Gastroesophageal sphincter (tissue), 4 donors: Measurements from ENCODE around the gene CCDC85A. TPM values are rescaled to one million over a fixed set of nuclear protein-coding genes. Genes with fewer than 3 reads are reported as not detected.

Experiments used
- ATAC-seq: fragments of 150-250 bp; one replicate; pipeline ENCODE4 v1.9.1; 2016; ENCODE audit warnings: mild to moderate bottlenecking, moderate library complexity
- H3K27ac ChIP-seq, 4 donors: fragments of 200-600 bp; sonication (generic) in 3 of 4; 1 replicate in 3 of 4; 2 replicates in 1 of 4; pipeline ENCODE4 v1.5.1; 2016 to 2019
- H3K27me3 ChIP-seq: fragments of 200-600 bp; sonication (generic); one replicate; pipeline ENCODE4 v1.5.1; 2019
- H3K36me3 ChIP-seq, 2 donors: fragments of 200-600 bp; sonication (generic); one replicate each; pipeline ENCODE4 v1.5.1; 2019; ENCODE audit warnings: control low read depth in 1 of 2
- H3K4me1 ChIP-seq, 3 donors: fragments of 200-600 bp; sonication (generic); 1 replicate in 2 of 3; 2 replicates in 1 of 3; pipeline ENCODE4 v1.5.1; 2016 to 2019; ENCODE audit warnings: control low read depth in 2 of 3
- H3K4me3 ChIP-seq, 2 donors: fragments of 200-600 bp; sonication (generic); one replicate each; pipeline ENCODE4 v1.5.1; 2019; ENCODE audit warnings: mild to moderate bottlenecking in 1 of 2, moderate library complexity in 1 of 2
- H3K9me3 ChIP-seq, 3 donors: fragments of 200-600 bp; sonication (generic); one replicate each; pipeline ENCODE4 v1.5.1; 2017 to 2019; ENCODE audit warnings: control low read depth in 2 of 3
- EP300 ChIP-seq: sonication (generic); formaldehyde crosslinking; IDR thresholded peaks from one replicate; pipeline ENCODE4 v1.6.1; 2017; ENCODE audit warnings: antibody characterized with exemption, mild to moderate bottlenecking
- POLR2A ChIP-seq, 2 donors: fragments of 450-650 bp; IDR thresholded peaks; one replicate each; pipeline ENCODE4 v1.6.1; 2017; ENCODE audit warnings: antibody characterized with exemption in 2 of 2, mild to moderate bottlenecking in 2 of 2, moderate library complexity in 1 of 2
- POLR2AphosphoS5 ChIP-seq: sonication (generic); formaldehyde crosslinking; IDR thresholded peaks from one replicate; pipeline ENCODE4 v1.6.1; 2017; ENCODE audit warnings: antibody characterized with exemption
- WGBS, 2 donors: methylation state at CpG; one replicate each; pipeline ENCODE4 v1.1.5; 2018; ENCODE audit warnings: low coverage in 1 of 2; 5-methylcytosine and 5-hydroxymethylcytosine counted together
- total RNA-seq, 4 donors: library from RNA; depleted of rRNA; stranded (reverse); fragments of >200 nt; gene quantifications; one replicate each; pipeline ENCODE4 v1.1.0, GENCODE V29; 2016
- TF ChIP-seq, protein P1 (sequence below), 4 experiments: fragments of 200-600 bp in 2 of 4; fragments of 450-650 bp in 2 of 4; sonication (generic) in 1 of 4; IDR thresholded peaks; one replicate each; pipeline ENCODE4 v1.5.1; 2017 to 2019; ENCODE audit warnings: antibody characterized with exemption in 4 of 4, mild to moderate bottlenecking in 2 of 4, moderate library complexity in 2 of 4

The CCDC85A gene
- total RNA-seq, 4 donors from 2014 or later, result 2.6 to 7.0 (median 4.8) TPM

DNA sequence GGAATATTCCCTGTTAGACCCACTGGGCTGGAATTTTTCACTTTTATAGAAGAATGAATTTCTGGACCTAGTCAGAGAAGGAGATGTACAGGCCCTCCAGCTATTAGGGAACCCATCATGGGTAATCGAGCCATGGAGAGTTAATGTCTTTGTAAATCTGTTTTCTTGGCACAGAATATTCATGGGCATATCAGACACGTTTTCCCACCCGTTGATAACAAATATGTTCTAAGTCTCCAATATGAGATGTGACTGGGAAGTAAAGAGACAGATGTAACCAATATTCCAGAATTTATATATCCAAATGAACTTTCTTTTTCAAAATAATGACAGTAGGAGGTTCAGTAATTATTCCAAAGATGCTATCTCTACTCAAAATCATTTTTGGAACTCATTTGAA lies 38.7 kb downstream of the CCDC85A start:
- no peak for ATAC-seq
- H3K9me3 ChIP-seq, result no peaks in the 10 kb centered on the region
- H3K4me1 ChIP-seq, result no peaks in the 10 kb centered on the region
- 78 to 100% methylated on average over 3 of the region's 3 CpGs for WGBS, 2 donors
- TF ChIP-seq POLR2A (IDR thresholded peaks at IDR 0.05), result no peak
- no peak for TF ChIP-seq EP300
- TF ChIP-seq POLR2AphosphoS5, result no peak
- TF ChIP-seq, protein P1, sequence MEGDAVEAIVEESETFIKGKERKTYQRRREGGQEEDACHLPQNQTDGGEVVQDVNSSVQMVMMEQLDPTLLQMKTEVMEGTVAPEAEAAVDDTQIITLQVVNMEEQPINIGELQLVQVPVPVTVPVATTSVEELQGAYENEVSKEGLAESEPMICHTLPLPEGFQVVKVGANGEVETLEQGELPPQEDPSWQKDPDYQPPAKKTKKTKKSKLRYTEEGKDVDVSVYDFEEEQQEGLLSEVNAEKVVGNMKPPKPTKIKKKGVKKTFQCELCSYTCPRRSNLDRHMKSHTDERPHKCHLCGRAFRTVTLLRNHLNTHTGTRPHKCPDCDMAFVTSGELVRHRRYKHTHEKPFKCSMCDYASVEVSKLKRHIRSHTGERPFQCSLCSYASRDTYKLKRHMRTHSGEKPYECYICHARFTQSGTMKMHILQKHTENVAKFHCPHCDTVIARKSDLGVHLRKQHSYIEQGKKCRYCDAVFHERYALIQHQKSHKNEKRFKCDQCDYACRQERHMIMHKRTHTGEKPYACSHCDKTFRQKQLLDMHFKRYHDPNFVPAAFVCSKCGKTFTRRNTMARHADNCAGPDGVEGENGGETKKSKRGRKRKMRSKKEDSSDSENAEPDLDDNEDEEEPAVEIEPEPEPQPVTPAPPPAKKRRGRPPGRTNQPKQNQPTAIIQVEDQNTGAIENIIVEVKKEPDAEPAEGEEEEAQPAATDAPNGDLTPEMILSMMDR (IDR thresholded peaks at IDR 0.05), result no peak
- H3K27ac ChIP-seq, result no peak overlapping the region
- no peaks in the 10 kb centered on the region for H3K27me3 ChIP-seq
- H3K4me3 ChIP-seq, result no peak overlapping the region
- no peaks in the 10 kb centered on the region for H3K36me3 ChIP-seq

DNA sequence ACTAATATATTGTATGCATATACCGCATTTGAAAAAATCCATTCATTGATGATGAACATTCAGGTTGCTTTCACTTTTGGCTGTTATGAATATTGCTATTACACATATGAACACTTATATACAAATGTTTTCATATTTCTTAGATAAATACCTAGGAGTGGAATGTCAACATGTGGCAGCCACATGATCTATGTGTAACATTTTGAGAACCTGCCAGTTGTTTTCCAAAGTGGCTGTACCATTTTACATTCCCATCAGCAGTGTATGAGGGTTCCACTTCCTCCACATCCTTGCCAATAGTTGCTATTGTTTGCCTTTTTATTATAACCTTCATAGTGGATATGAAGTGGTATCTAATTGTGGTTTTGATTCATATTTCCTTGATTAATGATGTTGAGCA lies 40.5 kb downstream of the CCDC85A start:
- no peaks in the 10 kb centered on the region for H3K36me3 ChIP-seq
- H3K4me1 ChIP-seq, result no peaks in the 10 kb centered on the region
- H3K9me3 ChIP-seq, result no peaks in the 10 kb centered on the region
- no peak overlapping the region for H3K27ac ChIP-seq
- no peak overlapping the region for H3K4me3 ChIP-seq
- ATAC-seq, result no peak
- 86 to 100% methylated on average over 1 of the region's 1 CpG for WGBS, 2 donors
- H3K27me3 ChIP-seq, result no peaks in the 10 kb centered on the region
- TF ChIP-seq POLR2A (IDR thresholded peaks at IDR 0.05) (no peak), EP300 (no peak), POLR2AphosphoS5 (no peak)
- TF ChIP-seq, protein P1 (IDR thresholded peaks at IDR 0.05), result no peak

DNA sequence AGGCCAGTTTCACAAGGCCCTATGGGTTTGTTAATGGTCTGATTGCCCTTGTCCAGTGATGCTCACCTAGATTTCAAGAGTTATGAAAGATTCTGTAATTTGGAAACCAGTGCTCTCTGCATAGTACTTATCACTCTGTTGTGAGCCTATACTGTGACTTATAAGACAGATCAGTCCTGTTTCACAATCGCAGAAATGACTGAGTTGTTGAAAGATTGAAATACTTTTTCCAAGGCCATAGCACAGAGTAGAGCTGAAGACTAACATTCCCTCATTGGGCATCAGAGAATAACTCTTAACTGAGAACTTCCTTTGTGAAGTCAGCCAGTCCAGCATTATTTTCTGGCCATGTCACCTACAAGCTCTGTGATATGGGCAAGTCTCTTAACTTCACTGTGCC lies 44.0 kb downstream of the CCDC85A start:
- Histone ChIP-seq H3K9me3 (no peaks in the 10 kb centered on the region), H3K36me3 (no peaks in the 10 kb centered on the region), H3K4me3 (no peak overlapping the region), H3K27me3 (no peaks in the 10 kb centered on the region), H3K27ac (no peak overlapping the region), H3K4me1 (no peaks in the 10 kb centered on the region)
- WGBS, 2 donors, result 100% methylated on average over 1 of the region's 1 CpG; no CpG with 5 or more reads in 1 of the 2 donors
- no peak for ATAC-seq
- TF ChIP-seq POLR2A (IDR thresholded peaks at IDR 0.05) (no peak), EP300 (no peak)

DNA sequence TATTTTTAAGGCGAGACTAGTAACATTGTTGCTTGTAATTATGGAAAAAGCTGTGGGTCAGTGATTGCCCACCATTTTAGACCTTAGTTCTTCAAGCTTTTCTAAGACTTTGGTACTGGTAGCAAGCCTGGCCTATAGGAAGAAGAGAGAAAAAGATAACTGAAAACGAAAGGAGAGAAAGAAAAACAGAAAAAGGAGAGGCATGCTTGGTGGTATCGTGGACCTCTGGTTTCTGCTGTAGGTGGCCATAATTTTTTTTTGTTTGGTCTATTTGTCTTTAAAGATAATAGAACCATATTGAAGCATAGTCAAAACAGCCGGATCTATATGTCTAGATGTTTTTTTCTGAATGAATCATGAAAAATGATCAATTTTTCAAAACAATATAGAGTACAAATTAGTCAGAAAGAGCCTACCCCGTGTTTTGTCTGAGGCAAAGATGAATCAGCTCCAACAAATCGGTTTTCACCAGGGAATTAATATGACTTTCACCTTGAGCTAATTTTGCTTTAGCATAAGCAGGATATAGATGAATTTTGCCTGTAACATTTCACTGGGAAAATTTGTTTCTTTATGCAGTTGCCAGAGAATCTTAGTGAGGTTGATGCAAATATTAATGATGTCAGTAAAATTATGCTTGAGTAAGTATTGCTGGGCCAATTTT lies 45.7 kb downstream of the CCDC85A start:
- H3K27ac ChIP-seq, result no peak overlapping the region
- no peaks in the 10 kb centered on the region for H3K36me3 ChIP-seq
- H3K9me3 ChIP-seq, result no peaks in the 10 kb centered on the region
- H3K4me1 ChIP-seq, result no peaks in the 10 kb centered on the region
- ATAC-seq, result no peak
- H3K4me3 ChIP-seq, result no peak overlapping the region
- TF ChIP-seq POLR2AphosphoS5 (no peak), EP300 (no peak), POLR2A (IDR thresholded peaks at IDR 0.05) (no peak)
- TF ChIP-seq, protein P1 (IDR thresholded peaks at IDR 0.05), result no peak
- no peaks in the 10 kb centered on the region for H3K27me3 ChIP-seq
- 64 to 73% methylated on average over 6 of the region's 6 CpGs for WGBS, 2 donors

DNA sequence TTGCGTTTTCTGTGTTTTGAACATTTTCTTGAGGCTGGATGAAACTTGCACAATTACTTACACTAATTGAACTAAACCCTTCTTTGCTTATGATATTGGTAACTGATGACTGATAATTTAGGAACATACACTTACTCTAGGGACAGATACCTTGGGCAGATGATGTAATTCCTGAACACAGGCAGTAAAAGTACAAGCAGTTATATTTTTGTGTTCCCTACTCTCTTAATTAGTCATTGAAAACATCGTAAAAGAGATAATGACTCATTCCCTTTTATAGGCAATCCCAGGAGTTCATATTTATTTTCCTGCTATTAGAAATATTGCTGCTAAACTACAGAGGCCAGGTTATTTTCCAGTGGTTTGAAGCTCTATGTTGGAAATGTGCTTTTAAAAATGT lies 46.4 kb downstream of the CCDC85A start:
- Histone ChIP-seq H3K36me3 (no peaks in the 10 kb centered on the region), H3K9me3 (no peaks in the 10 kb centered on the region), H3K4me3 (no peak overlapping the region), H3K4me1 (no peaks in the 10 kb centered on the region), H3K27ac (no peak overlapping the region), H3K27me3 (no peaks in the 10 kb centered on the region)
- no peak for TF ChIP-seq POLR2A (IDR thresholded peaks at IDR 0.05)
- no peak for TF ChIP-seq EP300
- no peak for TF ChIP-seq POLR2AphosphoS5
- TF ChIP-seq, protein P1 (IDR thresholded peaks at IDR 0.05), result no peak
- WGBS, 2 donors, result 72 to 77% methylated on average over 2 of the region's 2 CpGs
- no peak for ATAC-seq
